Thymus (tissue), 11 donors: ENCODE results near the gene ANGEL2. TPM values are rescaled to one million over a fixed set of nuclear protein-coding genes. Genes with fewer than 3 reads are reported as not detected.
A peak's percentile ranks its signal among the peaks of the same experiment; 100 is the strongest.
"Not testable (repeated sequence)": the region's sequence is repeated elsewhere in the genome, so short reads cannot be mapped to it uniquely, and the experiment has no call there.

ENCODE experiments used
- DNase-seq, 9 donors: peaks; one replicate each; pipeline ENCODE4 v3.0.0-alpha.2; 2013; ENCODE audit warnings: low spot score in 9 of 9, low read depth in 6 of 9, missing footprints in 1 of 9
- H3K27ac ChIP-seq, 2 donors: one replicate each; pipeline ENCODE4 v1.5.1; 2013; ENCODE audit warnings: control low read depth in 1 of 2, low read depth in 1 of 2, low read length in 1 of 2, mild to moderate bottlenecking in 1 of 2, moderate library complexity in 1 of 2
- H3K27me3 ChIP-seq, 2 donors: one replicate each; pipeline ENCODE4 v1.5.1; 2013; ENCODE audit warnings: low read length in 1 of 2; ENCODE audit not compliant: control insufficient read depth in 2 of 2, insufficient read depth in 1 of 2
- H3K36me3 ChIP-seq, 2 donors: one replicate each; pipeline ENCODE4 v1.5.1; 2013; ENCODE audit warnings: low read length in 1 of 2, mild to moderate bottlenecking in 1 of 2, moderate library complexity in 1 of 2; ENCODE audit not compliant: control insufficient read depth in 2 of 2, insufficient read depth in 2 of 2
- H3K4me1 ChIP-seq, 2 donors: one replicate each; pipeline ENCODE4 v1.5.1; 2013; ENCODE audit warnings: low read length in 2 of 2; ENCODE audit not compliant: control insufficient read depth in 2 of 2, insufficient read depth in 2 of 2
- H3K4me3 ChIP-seq, 2 donors: one replicate each; pipeline ENCODE4 v1.5.1; 2013; ENCODE audit warnings: low read length in 2 of 2, control low read depth in 1 of 2, mild to moderate bottlenecking in 1 of 2
- H3K9me3 ChIP-seq, 2 donors: one replicate each; pipeline ENCODE4 v1.5.1; 2013; ENCODE audit warnings: low read length in 1 of 2, mild to moderate bottlenecking in 1 of 2; ENCODE audit not compliant: control insufficient read depth in 2 of 2, insufficient read depth in 1 of 2
- WGBS: extraction: QIAGEN DNeasy Blood & Tissue Kit; methylation state at CpG from one replicate; pipeline ENCODE4 v1.1.7; 2013; 5-methylcytosine and 5-hydroxymethylcytosine counted together
- polyA plus RNA-seq: library from polyadenylated mRNA; stranded (reverse); fragments of 200-250 nt; gene quantifications from one replicate; pipeline ENCODE4 v1.2.3, GENCODE V29; 2013
- total RNA-seq: library from RNA; stranded (reverse); fragments of 120-200 nt; gene quantifications from one replicate; pipeline ENCODE4 v1.2.4, GENCODE V29; 2013
- donor health status: healthy.

ANGEL2 gene
- total and polyA plus RNA-seq, 2 donors, result 27.5 to 35.6 TPM

DNA sequence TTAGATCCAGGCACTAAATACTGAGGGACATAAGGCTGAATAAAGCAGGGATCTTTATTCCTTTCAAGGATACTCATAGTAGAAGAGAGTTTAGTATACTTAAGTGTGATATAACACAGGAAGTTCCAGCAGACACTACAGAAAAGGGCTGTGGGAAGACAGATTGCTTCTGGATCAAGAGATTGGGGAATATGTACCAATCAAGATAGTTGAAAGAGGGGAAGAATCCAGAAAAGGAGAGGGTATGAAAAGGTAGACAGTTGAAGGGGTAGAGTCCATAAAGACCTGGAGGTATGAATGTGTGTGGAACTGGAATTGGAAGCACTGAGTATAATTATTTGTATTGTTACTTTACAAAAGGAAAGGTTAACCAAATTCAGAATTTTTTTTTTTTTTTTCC, 37.8 kb upstream of the ANGEL2 start:
- Histone ChIP-seq H3K27ac (no peak overlapping the region), H3K4me3 (no peak overlapping the region), H3K36me3 (no peaks in the 10 kb centered on the region), H3K9me3 (peaks cover 0 to 5% of the 10 kb centered on the region in 2 donors), H3K4me1 (peaks cover 6 to 12% of the 10 kb centered on the region in 2 donors), H3K27me3 (peaks cover 0 to 3% of the 10 kb centered on the region in 2 donors)
- DNase-seq, result no peak

DNA sequence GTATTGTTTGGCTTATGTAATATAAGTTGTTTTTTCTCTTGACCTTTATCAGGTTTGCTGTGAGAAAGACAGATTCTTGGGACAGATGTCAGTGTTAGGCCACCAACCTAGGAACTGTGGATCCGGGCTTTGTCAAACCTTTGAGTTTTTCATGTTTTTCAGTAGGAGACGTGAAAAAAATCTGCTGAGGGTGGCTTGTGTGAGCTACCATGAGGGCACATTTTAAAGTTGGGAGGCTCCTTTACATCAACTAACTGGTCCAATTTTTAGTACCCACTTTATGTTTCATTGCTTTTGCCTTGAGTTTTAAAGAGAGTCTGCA, 36.2 kb upstream of the ANGEL2 start:
- H3K9me3 ChIP-seq, result peaks cover 0 to 5% of the 10 kb centered on the region in 2 donors
- 21% methylated on average over 2 of the region's 2 CpGs for WGBS
- peaks cover 6 to 12% of the 10 kb centered on the region in 2 donors for H3K4me1 ChIP-seq
- peaks cover 0 to 5% of the 10 kb centered on the region in 2 donors for H3K27me3 ChIP-seq
- H3K4me3 ChIP-seq, result peak overlapping the region; percentile 82 to 90
- H3K27ac ChIP-seq, result no peak overlapping the region
- no peaks in the 10 kb centered on the region for H3K36me3 ChIP-seq
- DNase-seq, result no peak

DNA sequence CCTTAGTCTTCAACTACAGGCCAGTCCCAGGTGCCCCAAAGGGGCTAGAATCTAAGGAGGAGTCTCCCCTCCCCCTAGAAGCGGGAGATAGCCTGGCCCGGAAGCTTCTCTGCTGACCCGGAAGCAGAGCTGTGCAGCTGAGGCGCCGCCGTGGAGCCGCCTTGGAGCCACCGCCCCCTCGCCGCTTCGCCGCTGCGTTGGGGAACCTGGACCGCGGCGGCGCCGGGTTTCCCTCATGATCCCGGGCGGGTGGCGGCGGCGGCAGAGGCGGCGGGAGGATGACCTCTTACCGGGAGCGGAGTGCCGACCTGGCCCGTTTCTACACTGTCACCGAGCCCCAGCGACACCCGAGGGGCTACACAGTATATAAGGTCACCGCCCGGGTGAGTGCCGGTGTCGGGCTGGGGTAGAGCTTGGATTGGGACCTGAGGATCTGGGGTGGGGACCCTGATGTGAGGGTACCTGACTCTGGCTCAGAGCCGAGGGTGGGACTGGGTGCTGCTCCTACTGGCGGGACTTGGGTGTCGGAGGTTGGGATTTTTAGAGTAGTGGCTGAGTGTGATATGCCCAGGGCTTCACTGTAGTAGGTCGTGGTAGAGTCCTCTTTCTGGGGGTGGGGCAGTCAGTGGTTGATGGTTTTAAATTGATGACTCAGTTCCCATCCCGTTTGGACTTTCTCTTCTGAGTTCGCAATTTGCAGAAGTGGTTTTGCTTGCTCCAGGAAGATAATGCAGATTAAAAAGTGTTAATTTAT, 35.6 kb upstream of the ANGEL2 start, which contains the start of gene RPS6KC1:
TSS of gene RPS6KC1 (plus strand) at position 115 of the 754 bp plus-strand sequence. CDS start at position 279, 164 bp downstream.
- Histone ChIP-seq H3K27ac (peak within 1 kb of the TSS; percentile 0 to 84), H3K36me3 (no peaks in the 10 kb centered on the region), H3K9me3 (peaks cover 0 to 5% of the 10 kb centered on the region in 2 donors), H3K27me3 (peaks cover 0 to 5% of the 10 kb centered on the region in 2 donors), H3K4me1 (peaks cover 6 to 12% of the 10 kb centered on the region in 2 donors), H3K4me3 (peak within 1 kb of the TSS; percentile 82 to 90)
- DNase-seq, result peak; percentile 43 to 86 (median 66)
- under 1% methylated on average over 42 of the region's 42 CpGs for WGBS

DNA sequence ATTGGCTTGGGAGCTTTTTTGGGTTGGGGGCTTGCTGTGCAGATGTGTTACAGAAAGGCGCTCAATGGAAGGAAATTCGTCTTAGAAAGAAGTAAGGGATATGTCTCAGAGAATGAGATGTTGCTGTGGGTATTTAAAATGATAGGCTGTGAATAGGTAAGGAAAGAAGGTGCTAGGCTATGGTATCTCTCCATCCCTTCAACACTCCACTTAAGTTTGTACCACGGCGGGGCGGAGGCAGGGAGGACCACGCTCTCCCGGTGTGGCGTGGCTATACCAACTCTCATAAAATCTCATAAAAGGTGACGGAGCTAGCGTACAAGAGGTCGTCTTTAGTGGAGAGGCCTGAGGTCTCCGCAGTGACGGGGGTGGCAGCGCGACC, 35.1 kb upstream of the ANGEL2 start:
- DNase-seq, result no peak
- H3K36me3 ChIP-seq, result no peaks in the 10 kb centered on the region
- 33% methylated on average over 15 of the region's 15 CpGs for WGBS
- H3K27ac ChIP-seq, result peak overlapping the region; percentile 0 to 84
- H3K9me3 ChIP-seq, result peaks cover 0 to 5% of the 10 kb centered on the region in 2 donors
- peak overlapping the region; percentile 82 to 90 for H3K4me3 ChIP-seq
- peaks cover 0 to 5% of the 10 kb centered on the region in 2 donors for H3K27me3 ChIP-seq
- H3K4me1 ChIP-seq, result peaks cover 6 to 12% of the 10 kb centered on the region in 2 donors

DNA sequence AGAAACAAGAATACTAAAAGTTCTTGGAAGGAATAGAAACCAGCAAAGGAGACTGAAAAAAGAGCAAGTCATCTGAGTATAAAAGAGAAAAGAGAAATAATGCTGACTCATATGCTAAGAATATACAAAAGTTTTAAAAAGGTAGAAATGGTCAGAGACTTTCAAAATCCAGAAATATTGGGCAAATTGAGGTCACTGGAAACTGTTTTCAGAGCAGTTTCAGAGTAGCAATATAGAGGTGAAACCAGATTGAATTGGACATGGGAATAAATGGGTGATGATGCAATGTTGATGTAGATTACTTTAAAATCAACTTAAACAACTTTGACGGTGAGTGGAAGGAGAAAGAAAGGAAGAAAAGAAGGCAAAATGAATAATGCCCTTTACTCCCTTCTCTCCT, 33.6 kb upstream of the ANGEL2 start:
- Histone ChIP-seq H3K4me3 (no peak overlapping the region), H3K36me3 (no peaks in the 10 kb centered on the region), H3K27me3 (peaks cover 0 to 5% of the 10 kb centered on the region in 2 donors), H3K27ac (no peak overlapping the region), H3K9me3 (peaks cover 0 to 5% of the 10 kb centered on the region in 2 donors), H3K4me1 (peaks cover 6 to 12% of the 10 kb centered on the region in 2 donors)
- 97% methylated on average over 1 of the region's 1 CpG for WGBS
- no peak for DNase-seq

DNA sequence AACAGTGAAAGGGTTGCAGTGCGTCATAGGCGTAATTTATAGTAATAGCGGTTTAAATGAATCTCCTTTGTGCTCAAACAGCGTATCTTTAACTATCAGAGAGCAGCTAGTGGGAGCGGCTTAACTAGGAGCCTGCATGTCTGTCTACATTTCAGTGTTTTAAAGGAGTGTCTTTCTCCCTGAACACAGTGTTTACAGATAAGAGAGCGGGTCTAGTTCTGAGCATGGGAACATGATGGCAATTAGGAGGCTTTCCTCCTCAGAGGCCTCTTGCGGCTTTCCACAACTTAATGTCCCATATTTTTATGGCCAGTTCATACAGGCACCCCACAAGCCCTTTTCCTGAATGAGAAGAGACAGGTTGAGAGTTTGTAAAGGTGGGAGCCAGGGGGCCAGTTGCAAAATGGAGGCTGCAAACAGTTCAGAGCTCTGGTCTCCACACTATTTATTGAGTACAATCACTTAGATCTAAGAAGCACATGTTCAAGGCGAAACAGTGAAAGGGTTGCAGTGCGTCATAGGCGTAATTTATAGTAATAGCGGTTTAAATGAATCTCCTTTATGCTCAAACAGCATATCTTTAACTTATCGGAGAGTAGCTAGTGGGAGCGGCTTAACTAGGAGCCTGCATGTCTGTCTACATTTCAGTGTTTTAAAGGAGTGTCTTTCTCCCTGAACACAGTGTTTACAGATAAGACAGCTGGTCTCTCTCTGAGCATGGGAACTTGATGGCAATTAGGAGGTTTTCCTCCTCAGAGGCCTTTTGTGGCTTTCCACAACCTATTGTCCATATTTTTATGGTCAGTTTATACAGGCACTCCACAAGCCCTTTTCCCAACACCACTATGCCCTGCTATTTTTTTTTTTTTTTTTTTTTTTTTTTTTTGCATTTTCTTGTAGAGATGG, 29.9 kb upstream of the ANGEL2 start:
- not testable (repeated sequence) for DNase-seq, H3K27me3 ChIP-seq, H3K27ac ChIP-seq, H3K36me3 ChIP-seq, H3K9me3 ChIP-seq, H3K4me1 ChIP-seq, H3K4me3 ChIP-seq
- 97% methylated on average over 13 of the region's 13 CpGs for WGBS

DNA sequence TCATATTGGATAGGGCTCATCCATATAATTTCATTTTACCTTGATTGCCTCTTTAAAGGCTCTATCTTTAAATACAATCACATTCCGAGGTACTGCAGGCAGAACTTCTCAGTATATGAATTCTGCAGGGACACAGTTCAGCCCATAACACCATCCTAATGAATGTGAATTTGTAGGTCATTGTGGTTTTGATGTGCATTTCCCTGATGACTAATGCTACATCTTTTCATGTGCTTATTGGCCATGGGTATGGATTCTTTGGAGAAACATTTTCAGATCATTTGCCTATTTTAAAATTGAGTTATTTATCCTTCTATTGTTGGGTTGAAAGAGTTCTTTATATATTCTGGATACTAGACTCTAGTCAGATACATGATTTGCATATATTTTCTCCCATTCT, 25.8 kb upstream of the ANGEL2 start:
- no peaks in the 10 kb centered on the region for H3K9me3 ChIP-seq
- no peak for DNase-seq
- no peaks in the 10 kb centered on the region for H3K27me3 ChIP-seq
- no peak overlapping the region for H3K27ac ChIP-seq
- no peaks in the 10 kb centered on the region for H3K4me1 ChIP-seq
- no peaks in the 10 kb centered on the region for H3K36me3 ChIP-seq
- WGBS, result 95% methylated on average over 1 of the region's 1 CpG
- no peak overlapping the region for H3K4me3 ChIP-seq

DNA sequence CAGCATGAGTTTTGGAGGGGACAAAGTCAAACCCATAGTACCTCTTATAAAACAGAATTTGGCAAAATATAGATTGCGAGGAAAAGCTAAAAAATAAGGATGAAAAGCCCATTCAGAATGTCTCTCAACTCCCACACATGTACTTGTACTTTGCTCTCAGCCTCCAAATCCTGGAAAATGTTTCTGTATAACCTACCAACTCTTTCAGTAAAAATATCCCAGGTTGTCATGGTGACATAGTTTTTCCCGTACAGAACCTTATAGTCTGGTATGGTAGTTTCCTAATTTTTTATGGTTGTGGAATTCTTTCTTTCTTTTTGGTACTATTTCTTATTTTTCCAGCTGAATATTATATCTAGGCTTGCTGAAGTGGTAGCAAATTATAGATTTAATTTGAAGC, 19.9 kb upstream of the ANGEL2 start:
- H3K36me3 ChIP-seq, result no peaks in the 10 kb centered on the region
- H3K4me1 ChIP-seq, result no peaks in the 10 kb centered on the region
- no peak overlapping the region for H3K4me3 ChIP-seq
- peaks cover 0 to 2% of the 10 kb centered on the region in 2 donors for H3K27me3 ChIP-seq
- H3K9me3 ChIP-seq, result no peaks in the 10 kb centered on the region
- 95% methylated on average over 2 of the region's 2 CpGs for WGBS
- H3K27ac ChIP-seq, result no peak overlapping the region
- no peak for DNase-seq

DNA sequence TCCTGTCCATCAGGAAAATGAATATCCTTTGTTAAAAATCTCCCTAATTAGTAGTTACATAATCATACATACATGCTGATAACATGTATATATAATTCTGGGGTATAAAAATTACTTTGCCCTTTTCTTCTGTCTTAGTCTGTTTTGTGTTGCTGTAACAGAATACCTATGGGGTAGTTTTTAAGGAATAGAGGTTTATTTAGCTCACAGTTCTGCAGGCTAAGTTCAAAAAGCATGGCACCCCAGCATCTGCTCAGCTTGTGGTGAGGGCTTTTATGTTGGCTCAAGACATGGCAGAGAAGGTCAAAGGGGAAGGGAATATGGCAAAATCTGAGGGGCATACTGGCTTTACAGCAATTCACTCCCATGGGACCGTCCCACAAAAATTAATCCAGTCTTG, 19.0 kb upstream of the ANGEL2 start:
- Histone ChIP-seq H3K4me1 (no peaks in the 10 kb centered on the region), H3K27me3 (peaks cover 0 to 2% of the 10 kb centered on the region in 2 donors), H3K4me3 (no peak overlapping the region), H3K27ac (no peak overlapping the region), H3K9me3 (no peaks in the 10 kb centered on the region), H3K36me3 (no peaks in the 10 kb centered on the region)
- no peak for DNase-seq
- WGBS, result 94% methylated on average over 1 of the region's 1 CpG
